ENCODE data around the gene HMOX1. TPM values are rescaled to one million over a fixed set of nuclear protein-coding genes. Genes with fewer than 3 reads are reported as not detected.

HMOX1 gene
- total and polyA plus RNA-seq, 12 donors = 1.6 to 68.0 (median 4.2) TPM

DNA sequence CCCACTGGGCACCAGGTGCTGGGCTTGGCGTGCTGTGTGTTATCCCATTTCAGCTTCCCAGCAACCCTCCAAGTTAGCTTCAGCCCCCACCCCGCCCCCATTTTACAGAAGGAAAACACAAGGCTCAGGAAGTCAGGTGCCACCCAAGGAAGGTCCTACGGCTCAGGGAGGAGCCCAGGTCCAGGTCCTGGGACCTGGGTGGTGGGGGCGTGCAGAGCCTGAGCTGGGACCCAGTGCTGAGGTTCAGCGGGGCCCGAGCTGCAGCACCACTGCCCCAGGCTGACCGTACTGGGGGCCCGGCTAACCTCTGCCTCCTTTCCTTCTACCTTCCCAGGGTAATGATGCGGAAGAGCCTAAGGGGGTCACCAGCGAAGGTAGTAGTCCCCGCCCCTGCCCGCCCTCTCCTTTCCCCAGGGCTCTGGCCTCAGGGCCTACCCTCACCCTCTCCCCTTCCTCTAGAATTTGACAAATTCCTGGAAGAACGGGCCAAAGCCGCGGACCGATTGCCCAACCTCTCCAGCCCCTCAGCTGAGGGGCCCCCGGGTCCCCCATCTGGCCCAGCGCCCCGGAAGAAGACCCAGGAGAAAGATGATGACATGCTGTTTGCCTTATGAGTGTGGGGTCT lies 34.2 kb upstream of the HMOX1 start:
- Histone ChIP-seq H3K27me3 (no peaks in the 10 kb centered on the region), H3K4me3 (no peak overlapping the region), H3K9me3 (no peaks in the 10 kb centered on the region), H3K27ac (no peak overlapping the region), H3K36me3 (peaks cover 0 to 64% (median 26%) of the 10 kb centered on the region in 9 donors), H3K4me1 (peaks cover 0 to 25% (median 13%) of the 10 kb centered on the region in 9 donors)
- WGBS, 2 donors = 91% methylated on average over 19 of the region's 19 CpGs
- intact Hi-C loops (cut with DNase I) = loop anchor here in 1 of 10 donors (5.0 kb wide), 1 partner anchor 236 kb away; no protein-coding TSS in a partner anchor
- DNase-seq (no peak), ATAC-seq (no peak)
- TF ChIP-seq, protein P1, sequence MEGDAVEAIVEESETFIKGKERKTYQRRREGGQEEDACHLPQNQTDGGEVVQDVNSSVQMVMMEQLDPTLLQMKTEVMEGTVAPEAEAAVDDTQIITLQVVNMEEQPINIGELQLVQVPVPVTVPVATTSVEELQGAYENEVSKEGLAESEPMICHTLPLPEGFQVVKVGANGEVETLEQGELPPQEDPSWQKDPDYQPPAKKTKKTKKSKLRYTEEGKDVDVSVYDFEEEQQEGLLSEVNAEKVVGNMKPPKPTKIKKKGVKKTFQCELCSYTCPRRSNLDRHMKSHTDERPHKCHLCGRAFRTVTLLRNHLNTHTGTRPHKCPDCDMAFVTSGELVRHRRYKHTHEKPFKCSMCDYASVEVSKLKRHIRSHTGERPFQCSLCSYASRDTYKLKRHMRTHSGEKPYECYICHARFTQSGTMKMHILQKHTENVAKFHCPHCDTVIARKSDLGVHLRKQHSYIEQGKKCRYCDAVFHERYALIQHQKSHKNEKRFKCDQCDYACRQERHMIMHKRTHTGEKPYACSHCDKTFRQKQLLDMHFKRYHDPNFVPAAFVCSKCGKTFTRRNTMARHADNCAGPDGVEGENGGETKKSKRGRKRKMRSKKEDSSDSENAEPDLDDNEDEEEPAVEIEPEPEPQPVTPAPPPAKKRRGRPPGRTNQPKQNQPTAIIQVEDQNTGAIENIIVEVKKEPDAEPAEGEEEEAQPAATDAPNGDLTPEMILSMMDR (IDR thresholded peaks at IDR 0.05) = no peak

GRCh38 chr22:35347462-35347861 lies 33.4 kb upstream of the HMOX1 start:
- ATAC-seq (no peak), DNase-seq (no peak)
- H3K4me3 ChIP-seq = no peak overlapping the region
- TF ChIP-seq, protein P1 (IDR thresholded peaks at IDR 0.05) = no peak
- no peaks in the 10 kb centered on the region for H3K27me3 ChIP-seq
- H3K36me3 ChIP-seq = peaks cover 0 to 56% (median 25%) of the 10 kb centered on the region in 9 donors
- H3K4me1 ChIP-seq = peaks cover 0 to 31% (median 13%) of the 10 kb centered on the region in 9 donors
- H3K27ac ChIP-seq = no peak overlapping the region
- intact Hi-C loops (cut with DNase I) = loop anchor here in 1 of 10 donors (5.0 kb wide), 1 partner anchor 235 kb away; no protein-coding TSS in a partner anchor
- 89 to 93% methylated on average over 10 of the region's 10 CpGs for WGBS, 2 donors
- no peaks in the 10 kb centered on the region for H3K9me3 ChIP-seq

GRCh38 chr22:35348026-35348590 lies 32.8 kb upstream of the HMOX1 start:
- Histone ChIP-seq H3K27me3 (no peaks in the 10 kb centered on the region), H3K4me3 (no peak overlapping the region), H3K27ac (no peak overlapping the region), H3K36me3 (peaks cover 0 to 55% (median 25%) of the 10 kb centered on the region in 9 donors), H3K9me3 (no peaks in the 10 kb centered on the region), H3K4me1 (peaks cover 0 to 37% (median 13%) of the 10 kb centered on the region in 9 donors)
- DNase-seq (no peak), ATAC-seq (no peak)
- WGBS, 2 donors = 91 to 97% methylated on average over 18 of the region's 18 CpGs
- TF ChIP-seq, protein P1 (IDR thresholded peaks at IDR 0.05) = no peak
- intact Hi-C loops (cut with DNase I) = loop anchor here in 2 of 10 donors (2.0 to 5.0 kb wide), 2 partner anchors 234 to 775 kb away; no protein-coding TSS in a partner anchor

DNA sequence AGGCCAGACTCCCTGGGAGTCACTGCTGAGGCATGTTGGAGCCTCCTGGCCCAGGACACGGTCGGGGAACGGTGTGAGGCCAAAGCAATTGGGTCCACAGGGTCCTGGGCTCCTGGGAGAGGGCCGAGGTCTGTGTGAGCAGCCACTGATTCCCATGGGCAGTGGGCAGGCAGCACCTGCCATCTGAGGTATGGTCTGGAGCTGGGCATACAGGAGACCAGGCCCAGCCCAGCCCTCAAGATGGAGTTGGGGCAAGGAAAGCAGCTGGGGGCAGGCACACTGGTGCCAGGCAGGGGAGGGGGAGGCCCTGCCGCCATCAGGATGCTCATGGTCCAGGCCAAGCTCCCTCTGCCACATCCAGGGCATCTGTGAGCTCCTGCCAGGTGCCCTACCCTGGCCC lies 32.2 kb upstream of the HMOX1 start:
- 85 to 89% methylated on average over 5 of the region's 5 CpGs for WGBS, 2 donors
- Histone ChIP-seq H3K9me3 (no peaks in the 10 kb centered on the region), H3K4me1 (peaks cover 0 to 38% (median 13%) of the 10 kb centered on the region in 9 donors), H3K36me3 (peaks cover 0 to 53% (median 25%) of the 10 kb centered on the region in 9 donors), H3K4me3 (no peak overlapping the region), H3K27me3 (no peaks in the 10 kb centered on the region), H3K27ac (no peak overlapping the region)
- TF ChIP-seq, protein P1 (IDR thresholded peaks at IDR 0.05) = no peak
- no peak for DNase-seq
- intact Hi-C loops (cut with DNase I) = loop anchor here in 2 of 10 donors (2.0 to 5.0 kb wide), 2 partner anchors 234 to 774 kb away; no protein-coding TSS in a partner anchor
- ATAC-seq = no peak

Data from heart right ventricle (tissue), 16 donors.